ENCODE results near the gene DGKE.

- TF ChIP-seq, protein P1, sequence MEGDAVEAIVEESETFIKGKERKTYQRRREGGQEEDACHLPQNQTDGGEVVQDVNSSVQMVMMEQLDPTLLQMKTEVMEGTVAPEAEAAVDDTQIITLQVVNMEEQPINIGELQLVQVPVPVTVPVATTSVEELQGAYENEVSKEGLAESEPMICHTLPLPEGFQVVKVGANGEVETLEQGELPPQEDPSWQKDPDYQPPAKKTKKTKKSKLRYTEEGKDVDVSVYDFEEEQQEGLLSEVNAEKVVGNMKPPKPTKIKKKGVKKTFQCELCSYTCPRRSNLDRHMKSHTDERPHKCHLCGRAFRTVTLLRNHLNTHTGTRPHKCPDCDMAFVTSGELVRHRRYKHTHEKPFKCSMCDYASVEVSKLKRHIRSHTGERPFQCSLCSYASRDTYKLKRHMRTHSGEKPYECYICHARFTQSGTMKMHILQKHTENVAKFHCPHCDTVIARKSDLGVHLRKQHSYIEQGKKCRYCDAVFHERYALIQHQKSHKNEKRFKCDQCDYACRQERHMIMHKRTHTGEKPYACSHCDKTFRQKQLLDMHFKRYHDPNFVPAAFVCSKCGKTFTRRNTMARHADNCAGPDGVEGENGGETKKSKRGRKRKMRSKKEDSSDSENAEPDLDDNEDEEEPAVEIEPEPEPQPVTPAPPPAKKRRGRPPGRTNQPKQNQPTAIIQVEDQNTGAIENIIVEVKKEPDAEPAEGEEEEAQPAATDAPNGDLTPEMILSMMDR (IDR thresholded peaks at IDR 0.05): no peak
- TF ChIP-seq POLR2A (IDR thresholded peaks at IDR 0.05) (no peak), POLR2AphosphoS5 (IDR thresholded peaks at IDR 0.05) (no peak), EP300 (IDR thresholded peaks at IDR 0.05) (no peak)
Measured at GRCh38 chr17:56849131-56849530, 15.2 kb downstream of the DGKE start.
